ENCODE data around the gene IGHMBP2.

DNA sequence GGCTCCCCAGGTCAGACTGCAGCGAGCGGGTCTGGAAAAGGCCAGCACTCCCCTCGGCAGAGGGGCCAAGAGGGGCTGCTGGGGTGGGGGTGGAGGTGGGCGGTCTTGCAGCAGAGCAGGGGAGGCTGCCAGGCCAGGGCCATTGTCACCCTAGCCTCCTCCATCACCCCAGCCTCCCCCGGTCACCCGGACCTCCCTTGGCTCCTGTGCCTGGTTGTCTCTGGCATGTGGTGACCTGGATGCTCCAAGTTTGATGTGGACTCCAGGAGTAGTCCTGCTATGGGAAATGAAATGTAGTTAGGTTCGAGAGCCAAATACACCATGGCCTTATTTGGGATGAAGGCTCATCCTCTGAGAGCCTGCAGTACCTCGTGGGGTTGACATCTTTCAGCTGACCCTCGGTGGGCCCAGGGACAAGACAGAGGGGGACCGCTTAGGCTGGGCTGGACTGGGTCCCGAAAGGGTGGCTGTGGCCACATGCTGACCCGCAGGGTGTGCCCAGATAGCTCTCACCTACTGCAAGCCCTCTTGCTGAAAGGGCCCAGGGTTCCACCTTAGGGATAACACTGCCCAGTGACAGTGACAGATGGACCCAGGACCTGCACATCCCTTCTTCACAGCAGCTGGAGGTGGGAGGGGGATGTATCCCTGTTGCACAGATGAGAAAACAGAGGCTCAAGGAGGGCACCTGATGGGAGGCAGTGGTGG, 53.0 kb downstream of the IGHMBP2 start:
- no peak for TF ChIP-seq POLR2AphosphoS5 (IDR thresholded peaks at IDR 0.05; ENCODE audit: borderline replicate concordance, low read depth, low read length)
- TF ChIP-seq EZH2 (IDR thresholded peaks at IDR 0.05): no peak

Data from SK-N-MC (cell line).